Vagina (tissue), 2 donors: ENCODE results near the gene FBXL16.

ENCODE experiments used
- CTCF ChIP-seq, 3 experiments: fragments of 450-650 bp in 2 of 3; fragments of 200-600 bp in 1 of 3; sonication (generic) in 1 of 3; IDR thresholded peaks; one replicate each; pipeline ENCODE4 v1.5.1; 2017 to 2019; ENCODE audit warnings: antibody characterized with exemption in 3 of 3, mild to moderate bottlenecking in 2 of 3, moderate library complexity in 2 of 3
- POLR2A ChIP-seq, 2 donors: fragments of 450-650 bp; IDR thresholded peaks; one replicate each; pipeline ENCODE4 v1.6.1; 2017; ENCODE audit warnings: antibody characterized with exemption in 2 of 2, mild to moderate bottlenecking in 2 of 2, moderate library complexity in 2 of 2

- TF ChIP-seq POLR2A (IDR thresholded peaks at IDR 0.05) (no peak), CTCF (IDR thresholded peaks at IDR 0.05) (no peak)
These were observed 61.0 kb downstream of the FBXL16 start for GRCh38 chr16:644556-644955.
